H1 (cell line): Measurements from ENCODE around the gene MIER2.

Experiments used
- ATF2 ChIP-seq: IDR thresholded peaks from 2 replicates; pipeline ENCODE4 v1.6.1; 2012; ENCODE audit warnings: low read length, inconsistent platforms
- CEBPB ChIP-seq: IDR thresholded peaks from 2 replicates; pipeline ENCODE4 v1.6.1; 2012; ENCODE audit warnings: low read depth, low read length
- CREB1 ChIP-seq: IDR thresholded peaks from 2 replicates; pipeline ENCODE4 v1.6.1; 2012; ENCODE audit warnings: inconsistent platforms
- CTCF ChIP-seq, 3 experiments: IDR thresholded peaks; 1 replicate in 2 of 3; 2 replicates in 1 of 3; pipeline versions ENCODE4 v1.5.1 to v1.6.1; 2011; ENCODE audit warnings: low read length in 3 of 3, mild to moderate bottlenecking in 3 of 3, inconsistent platforms in 2 of 3, low read depth in 1 of 3, moderate library complexity in 1 of 3; ENCODE audit not compliant: insufficient read depth in 1 of 3; ENCODE audit errors: control extremely low read depth in 1 of 3
- EGR1 ChIP-seq: IDR thresholded peaks from 2 replicates; pipeline ENCODE4 v1.6.1; 2011; ENCODE audit warnings: low read depth, low read length, borderline replicate concordance
- POLR2AphosphoS5 ChIP-seq: IDR thresholded peaks from 2 replicates; pipeline ENCODE4 v1.6.1; 2011; ENCODE audit warnings: low read depth, low read length
- RAD21 ChIP-seq, 2 experiments: IDR thresholded peaks in 1 of 2; conservative IDR thresholded peaks in 1 of 2; 2 replicates each; pipeline ENCODE4 v1.6.1; 2011; ENCODE audit warnings: low read depth in 2 of 2, low read length in 2 of 2, improper control_type of control experiment in 1 of 2, inconsistent platforms in 1 of 2, mild to moderate bottlenecking in 1 of 2, moderate library complexity in 1 of 2
- RBBP5 ChIP-seq: IDR thresholded peaks from 2 replicates; pipeline ENCODE4 v1.7.1; 2012; ENCODE audit warnings: low read depth, mild to moderate bottlenecking, inconsistent platforms, low read length, moderate library complexity, borderline replicate concordance
- RXRA ChIP-seq: IDR thresholded peaks from 2 replicates; pipeline ENCODE4 v1.6.1; 2011; ENCODE audit warnings: low read depth, mild to moderate bottlenecking, low read length, moderate library complexity; ENCODE audit not compliant: insufficient read depth
- YY1 ChIP-seq: IDR thresholded peaks from 2 replicates; pipeline ENCODE4 v1.6.1; 2011; ENCODE audit warnings: low read depth, mild to moderate bottlenecking, low read length

- no peak for TF ChIP-seq CREB1
- TF ChIP-seq ATF2, result no peak
- TF ChIP-seq POLR2AphosphoS5, result no peak
- TF ChIP-seq EGR1, result no peak
- TF ChIP-seq CTCF (IDR thresholded peaks at IDR 0.05; ENCODE audit: control extremely low read depth in 1 of 3, insufficient read depth in 1 of 3, low read depth in 1 of 3, low read length in 3 of 3), result no peak
- TF ChIP-seq RBBP5, result no peak
- TF ChIP-seq CEBPB, result no peak
- no peak for TF ChIP-seq YY1
- no peak for TF ChIP-seq RAD21 (IDR thresholded peaks at IDR 0.05 in 1 of 2, conservative IDR thresholded peaks at IDR 0.05 in 1 of 2; ENCODE audit: low read depth in 2 of 2, low read length in 2 of 2)
- TF ChIP-seq RXRA, result no peak
Measured at GRCh38 chr19:391207-391557, 46.6 kb upstream of the MIER2 start.
